ENCODE data around the gene RUNX2. TPM values are rescaled to one million over a fixed set of nuclear protein-coding genes. Genes with fewer than 3 reads are reported as not detected.

RUNX2 gene
- total and polyA plus RNA-seq, 2 experiments from 2014 or later: 0.66 to 1.7 TPM

DNA sequence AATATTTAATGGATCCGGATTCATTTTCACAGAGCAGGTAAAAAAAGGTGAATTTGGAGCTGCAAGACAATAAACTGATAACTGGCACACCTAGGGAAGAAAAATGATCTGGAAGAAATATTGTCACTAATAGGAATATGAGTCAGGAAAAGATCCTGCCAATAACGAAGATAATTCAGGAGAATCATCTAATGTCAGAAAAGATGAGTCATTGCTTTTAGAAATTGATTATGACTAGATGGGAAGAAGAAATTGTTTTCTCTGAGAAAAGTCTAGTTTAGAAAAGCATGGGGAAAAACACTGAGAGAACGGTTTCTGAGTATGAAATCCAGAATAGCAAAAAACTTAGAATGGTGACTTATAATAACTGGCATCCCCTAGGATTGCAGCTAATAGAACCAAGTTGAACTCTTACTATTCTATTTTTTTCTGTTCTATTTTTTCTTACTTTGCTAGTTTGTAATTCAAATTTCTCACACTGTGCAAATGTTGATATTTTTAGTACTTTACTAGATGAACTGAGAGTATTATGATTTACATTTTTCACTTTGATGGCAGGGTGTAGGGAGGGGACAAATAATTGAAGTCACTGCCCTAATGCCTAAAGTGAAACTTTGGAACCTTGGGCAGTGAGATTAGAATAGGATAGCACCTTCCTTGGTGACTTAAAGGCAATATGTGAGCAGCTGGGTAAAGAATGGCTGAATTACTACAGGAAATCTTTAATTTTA is 87.8 kb downstream of the RUNX2 start:
- Mint-ChIP-seq H3K9me3 (no peaks in the 10 kb centered on the region), H3K27me3 (ENCODE audit: insufficient read depth, low read depth, poor library complexity) (peaks cover 27% of the 10 kb centered on the region)
- H3K27me3 ChIP-seq (ENCODE audit: insufficient read depth): peaks cover 59% of the 10 kb centered on the region

More for the DNA sequence above, 87.8 kb downstream of the RUNX2 start:
- no peaks in the 10 kb centered on the region for H3K36me3 ChIP-seq (ENCODE audit: insufficient read depth)
- Mint-ChIP-seq H3K36me3 (ENCODE audit: low read depth) (no peaks in the 10 kb centered on the region), H3K4me1 (peaks cover 13% of the 10 kb centered on the region), H3K4me3 (no peak overlapping the region), H3K27ac (no peak overlapping the region)
- H3F3A ChIP-seq (replicated peaks; ENCODE audit: low read depth): no peaks in the 10 kb centered on the region
- ATAC-seq (no peak), DNase-seq (ENCODE audit: low spot score) (no peak)
- peaks cover 21% of the 10 kb centered on the region for H3K4me1 ChIP-seq (ENCODE audit: insufficient read depth)
- H4K20me1 ChIP-seq (replicated peaks; ENCODE audit: insufficient read depth): no peaks in the 10 kb centered on the region
- H3K79me2 ChIP-seq (replicated peaks; ENCODE audit: insufficient read depth): no peaks in the 10 kb centered on the region
- TF ChIP-seq JUNB (IDR thresholded peaks at IDR 0.05; ENCODE audit: unreplicated experiment): no peak
- TF ChIP-seq CREB1 (CRISPR knock-in tag; IDR thresholded peaks at IDR 0.05; ENCODE audit: low read depth): no peak
- TF ChIP-seq, protein P1, sequence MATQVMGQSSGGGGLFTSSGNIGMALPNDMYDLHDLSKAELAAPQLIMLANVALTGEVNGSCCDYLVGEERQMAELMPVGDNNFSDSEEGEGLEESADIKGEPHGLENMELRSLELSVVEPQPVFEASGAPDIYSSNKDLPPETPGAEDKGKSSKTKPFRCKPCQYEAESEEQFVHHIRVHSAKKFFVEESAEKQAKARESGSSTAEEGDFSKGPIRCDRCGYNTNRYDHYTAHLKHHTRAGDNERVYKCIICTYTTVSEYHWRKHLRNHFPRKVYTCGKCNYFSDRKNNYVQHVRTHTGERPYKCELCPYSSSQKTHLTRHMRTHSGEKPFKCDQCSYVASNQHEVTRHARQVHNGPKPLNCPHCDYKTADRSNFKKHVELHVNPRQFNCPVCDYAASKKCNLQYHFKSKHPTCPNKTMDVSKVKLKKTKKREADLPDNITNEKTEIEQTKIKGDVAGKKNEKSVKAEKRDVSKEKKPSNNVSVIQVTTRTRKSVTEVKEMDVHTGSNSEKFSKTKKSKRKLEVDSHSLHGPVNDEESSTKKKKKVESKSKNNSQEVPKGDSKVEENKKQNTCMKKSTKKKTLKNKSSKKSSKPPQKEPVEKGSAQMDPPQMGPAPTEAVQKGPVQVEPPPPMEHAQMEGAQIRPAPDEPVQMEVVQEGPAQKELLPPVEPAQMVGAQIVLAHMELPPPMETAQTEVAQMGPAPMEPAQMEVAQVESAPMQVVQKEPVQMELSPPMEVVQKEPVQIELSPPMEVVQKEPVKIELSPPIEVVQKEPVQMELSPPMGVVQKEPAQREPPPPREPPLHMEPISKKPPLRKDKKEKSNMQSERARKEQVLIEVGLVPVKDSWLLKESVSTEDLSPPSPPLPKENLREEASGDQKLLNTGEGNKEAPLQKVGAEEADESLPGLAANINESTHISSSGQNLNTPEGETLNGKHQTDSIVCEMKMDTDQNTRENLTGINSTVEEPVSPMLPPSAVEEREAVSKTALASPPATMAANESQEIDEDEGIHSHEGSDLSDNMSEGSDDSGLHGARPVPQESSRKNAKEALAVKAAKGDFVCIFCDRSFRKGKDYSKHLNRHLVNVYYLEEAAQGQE (IDR thresholded peaks at IDR 0.05; ENCODE audit: unreplicated experiment): no peak
- TF ChIP-seq ZNF114 (CRISPR knock-in tag; IDR thresholded peaks at IDR 0.05): no peak
- TF ChIP-seq NANOG (IDR thresholded peaks at IDR 0.05; ENCODE audit: borderline replicate concordance): no peak
- TF ChIP-seq POLR2AphosphoS5 (IDR thresholded peaks at IDR 0.05; ENCODE audit: low read depth): no peak
- TF ChIP-seq, protein P2, sequence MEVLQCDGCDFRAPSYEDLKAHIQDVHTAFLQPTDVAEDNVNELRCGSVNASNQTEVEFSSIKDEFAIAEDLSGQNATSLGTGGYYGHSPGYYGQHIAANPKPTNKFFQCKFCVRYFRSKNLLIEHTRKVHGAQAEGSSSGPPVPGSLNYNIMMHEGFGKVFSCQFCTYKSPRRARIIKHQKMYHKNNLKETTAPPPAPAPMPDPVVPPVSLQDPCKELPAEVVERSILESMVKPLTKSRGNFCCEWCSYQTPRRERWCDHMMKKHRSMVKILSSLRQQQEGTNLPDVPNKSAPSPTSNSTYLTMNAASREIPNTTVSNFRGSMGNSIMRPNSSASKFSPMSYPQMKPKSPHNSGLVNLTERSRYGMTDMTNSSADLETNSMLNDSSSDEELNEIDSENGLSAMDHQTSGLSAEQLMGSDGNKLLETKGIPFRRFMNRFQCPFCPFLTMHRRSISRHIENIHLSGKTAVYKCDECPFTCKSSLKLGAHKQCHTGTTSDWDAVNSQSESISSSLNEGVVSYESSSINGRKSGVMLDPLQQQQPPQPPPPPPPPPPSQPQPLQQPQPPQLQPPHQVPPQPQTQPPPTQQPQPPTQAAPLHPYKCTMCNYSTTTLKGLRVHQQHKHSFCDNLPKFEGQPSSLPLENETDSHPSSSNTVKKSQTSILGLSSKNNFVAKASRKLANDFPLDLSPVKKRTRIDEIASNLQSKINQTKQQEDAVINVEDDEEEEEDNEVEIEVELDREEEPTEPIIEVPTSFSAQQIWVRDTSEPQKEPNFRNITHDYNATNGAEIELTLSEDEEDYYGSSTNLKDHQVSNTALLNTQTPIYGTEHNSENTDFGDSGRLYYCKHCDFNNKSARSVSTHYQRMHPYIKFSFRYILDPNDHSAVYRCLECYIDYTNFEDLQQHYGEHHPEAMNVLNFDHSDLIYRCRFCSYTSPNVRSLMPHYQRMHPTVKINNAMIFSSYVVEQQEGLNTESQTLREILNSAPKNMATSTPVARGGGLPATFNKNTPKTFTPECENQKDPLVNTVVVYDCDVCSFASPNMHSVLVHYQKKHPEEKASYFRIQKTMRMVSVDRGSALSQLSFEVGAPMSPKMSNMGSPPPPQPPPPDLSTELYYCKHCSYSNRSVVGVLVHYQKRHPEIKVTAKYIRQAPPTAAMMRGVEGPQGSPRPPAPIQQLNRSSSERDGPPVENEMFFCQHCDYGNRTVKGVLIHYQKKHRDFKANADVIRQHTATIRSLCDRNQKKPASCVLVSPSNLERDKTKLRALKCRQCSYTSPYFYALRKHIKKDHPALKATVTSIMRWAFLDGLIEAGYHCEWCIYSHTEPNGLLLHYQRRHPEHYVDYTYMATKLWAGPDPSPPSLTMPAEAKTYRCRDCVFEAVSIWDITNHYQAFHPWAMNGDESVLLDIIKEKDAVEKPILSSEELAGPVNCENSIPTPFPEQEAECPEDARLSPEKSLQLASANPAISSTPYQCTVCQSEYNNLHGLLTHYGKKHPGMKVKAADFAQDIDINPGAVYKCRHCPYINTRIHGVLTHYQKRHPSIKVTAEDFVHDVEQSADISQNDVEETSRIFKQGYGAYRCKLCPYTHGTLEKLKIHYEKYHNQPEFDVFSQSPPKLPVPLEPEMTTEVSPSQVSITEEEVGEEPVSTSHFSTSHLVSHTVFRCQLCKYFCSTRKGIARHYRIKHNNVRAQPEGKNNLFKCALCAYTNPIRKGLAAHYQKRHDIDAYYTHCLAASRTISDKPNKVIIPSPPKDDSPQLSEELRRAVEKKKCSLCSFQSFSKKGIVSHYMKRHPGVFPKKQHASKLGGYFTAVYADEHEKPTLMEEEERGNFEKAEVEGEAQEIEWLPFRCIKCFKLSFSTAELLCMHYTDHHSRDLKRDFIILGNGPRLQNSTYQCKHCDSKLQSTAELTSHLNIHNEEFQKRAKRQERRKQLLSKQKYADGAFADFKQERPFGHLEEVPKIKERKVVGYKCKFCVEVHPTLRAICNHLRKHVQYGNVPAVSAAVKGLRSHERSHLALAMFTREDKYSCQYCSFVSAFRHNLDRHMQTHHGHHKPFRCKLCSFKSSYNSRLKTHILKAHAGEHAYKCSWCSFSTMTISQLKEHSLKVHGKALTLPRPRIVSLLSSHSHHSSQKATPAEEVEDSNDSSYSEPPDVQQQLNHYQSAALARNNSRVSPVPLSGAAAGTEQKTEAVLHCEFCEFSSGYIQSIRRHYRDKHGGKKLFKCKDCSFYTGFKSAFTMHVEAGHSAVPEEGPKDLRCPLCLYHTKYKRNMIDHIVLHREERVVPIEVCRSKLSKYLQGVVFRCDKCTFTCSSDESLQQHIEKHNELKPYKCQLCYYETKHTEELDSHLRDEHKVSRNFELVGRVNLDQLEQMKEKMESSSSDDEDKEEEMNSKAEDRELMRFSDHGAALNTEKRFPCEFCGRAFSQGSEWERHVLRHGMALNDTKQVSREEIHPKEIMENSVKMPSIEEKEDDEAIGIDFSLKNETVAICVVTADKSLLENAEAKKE (CRISPR knock-in tag; IDR thresholded peaks at IDR 0.05): no peak
- TF ChIP-seq STAT1 (IDR thresholded peaks at IDR 0.05; ENCODE audit: unreplicated experiment): no peak
- TF ChIP-seq EZH2phosphoT487 (IDR thresholded peaks at IDR 0.05; ENCODE audit: unreplicated experiment): no peak
- TF ChIP-seq, protein P3, sequence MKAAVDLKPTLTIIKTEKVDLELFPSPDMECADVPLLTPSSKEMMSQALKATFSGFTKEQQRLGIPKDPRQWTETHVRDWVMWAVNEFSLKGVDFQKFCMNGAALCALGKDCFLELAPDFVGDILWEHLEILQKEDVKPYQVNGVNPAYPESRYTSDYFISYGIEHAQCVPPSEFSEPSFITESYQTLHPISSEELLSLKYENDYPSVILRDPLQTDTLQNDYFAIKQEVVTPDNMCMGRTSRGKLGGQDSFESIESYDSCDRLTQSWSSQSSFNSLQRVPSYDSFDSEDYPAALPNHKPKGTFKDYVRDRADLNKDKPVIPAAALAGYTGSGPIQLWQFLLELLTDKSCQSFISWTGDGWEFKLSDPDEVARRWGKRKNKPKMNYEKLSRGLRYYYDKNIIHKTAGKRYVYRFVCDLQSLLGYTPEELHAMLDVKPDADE (IDR thresholded peaks at IDR 0.05): no peak
- TF ChIP-seq EZH2 (IDR thresholded peaks at IDR 0.05; ENCODE audit: low read depth, unreplicated experiment): no peak
- TF ChIP-seq, protein P4, sequence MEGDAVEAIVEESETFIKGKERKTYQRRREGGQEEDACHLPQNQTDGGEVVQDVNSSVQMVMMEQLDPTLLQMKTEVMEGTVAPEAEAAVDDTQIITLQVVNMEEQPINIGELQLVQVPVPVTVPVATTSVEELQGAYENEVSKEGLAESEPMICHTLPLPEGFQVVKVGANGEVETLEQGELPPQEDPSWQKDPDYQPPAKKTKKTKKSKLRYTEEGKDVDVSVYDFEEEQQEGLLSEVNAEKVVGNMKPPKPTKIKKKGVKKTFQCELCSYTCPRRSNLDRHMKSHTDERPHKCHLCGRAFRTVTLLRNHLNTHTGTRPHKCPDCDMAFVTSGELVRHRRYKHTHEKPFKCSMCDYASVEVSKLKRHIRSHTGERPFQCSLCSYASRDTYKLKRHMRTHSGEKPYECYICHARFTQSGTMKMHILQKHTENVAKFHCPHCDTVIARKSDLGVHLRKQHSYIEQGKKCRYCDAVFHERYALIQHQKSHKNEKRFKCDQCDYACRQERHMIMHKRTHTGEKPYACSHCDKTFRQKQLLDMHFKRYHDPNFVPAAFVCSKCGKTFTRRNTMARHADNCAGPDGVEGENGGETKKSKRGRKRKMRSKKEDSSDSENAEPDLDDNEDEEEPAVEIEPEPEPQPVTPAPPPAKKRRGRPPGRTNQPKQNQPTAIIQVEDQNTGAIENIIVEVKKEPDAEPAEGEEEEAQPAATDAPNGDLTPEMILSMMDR (conservative IDR thresholded peaks at IDR 0.05; ENCODE audit: low read depth in 2 of 2): no peak
- TF ChIP-seq ZNF331 (CRISPR knock-in tag; IDR thresholded peaks at IDR 0.05; ENCODE audit: low read depth): no peak
- H3K27ac ChIP-seq (ENCODE audit: low read depth): no peak overlapping the region
- no peak overlapping the region for H2AFZ ChIP-seq
- no peak overlapping the region for H3K4me2 ChIP-seq
- H3K9me2 ChIP-seq (ENCODE audit: insufficient read depth): no peaks in the 10 kb centered on the region
- H3K4me3 ChIP-seq: no peak overlapping the region
